Measurements from ENCODE around the gene FBXW7. TPM values are rescaled to one million over a fixed set of nuclear protein-coding genes. Genes with fewer than 3 reads are reported as not detected.

Gene FBXW7
- total and polyA plus RNA-seq, 8 donors: 10.1 to 30.1 (median 17.6) TPM

- intact Hi-C loops (cut with DNase I): no loop called here
- no peaks in the 10 kb centered on the region for H3K27me3 ChIP-seq
- FAIRE-seq: no peak
- no peaks in the 10 kb centered on the region for H3K9me3 ChIP-seq
- H3K4me3 ChIP-seq: no peak overlapping the region
- H3K27ac ChIP-seq: no peak overlapping the region
- no peak for TF ChIP-seq CTCF (IDR thresholded peaks at IDR 0.05)
- ATAC-seq: no peak
- H3K4me1 ChIP-seq: no peaks in the 10 kb centered on the region
- no peaks in the 10 kb centered on the region for H3K36me3 ChIP-seq
- DNase-seq: no peak
Observed at GRCh38 chr4:152399246-152399645, 136.6 kb downstream of the FBXW7 start.

DNA sequence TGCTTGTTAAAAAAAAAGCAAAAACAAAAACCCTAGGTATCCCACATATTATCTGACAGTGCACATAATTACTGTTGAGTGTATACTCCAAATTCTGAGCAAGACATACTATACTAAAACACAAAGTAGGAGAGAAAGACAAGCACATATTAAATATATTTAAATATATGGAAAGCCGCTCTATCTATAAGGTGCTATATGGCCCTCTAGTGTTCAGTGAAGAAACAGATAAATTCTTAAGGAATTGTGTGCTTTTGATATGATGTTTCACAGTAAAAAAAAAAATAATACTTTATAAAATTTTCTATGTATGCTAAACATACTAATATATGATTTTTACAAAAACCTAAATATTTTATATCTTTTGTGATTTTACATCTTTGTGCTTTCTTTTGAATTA, 137.8 kb downstream of the FBXW7 start:
- intact Hi-C loops (cut with DNase I): no loop called here
- TF ChIP-seq CTCF (IDR thresholded peaks at IDR 0.05): no peak
- H3K4me1 ChIP-seq: no peaks in the 10 kb centered on the region
- no peaks in the 10 kb centered on the region for H3K36me3 ChIP-seq
- FAIRE-seq (peak; percentile 81), DNase-seq (no peak), ATAC-seq (no peak)
- H3K27ac ChIP-seq: no peak overlapping the region
- no peaks in the 10 kb centered on the region for H3K9me3 ChIP-seq
- H3K4me3 ChIP-seq: no peak overlapping the region
- 90 to 92% methylated on average over 1 of the region's 1 CpG for WGBS, 2 donors
- H3K27me3 ChIP-seq: no peaks in the 10 kb centered on the region

DNA sequence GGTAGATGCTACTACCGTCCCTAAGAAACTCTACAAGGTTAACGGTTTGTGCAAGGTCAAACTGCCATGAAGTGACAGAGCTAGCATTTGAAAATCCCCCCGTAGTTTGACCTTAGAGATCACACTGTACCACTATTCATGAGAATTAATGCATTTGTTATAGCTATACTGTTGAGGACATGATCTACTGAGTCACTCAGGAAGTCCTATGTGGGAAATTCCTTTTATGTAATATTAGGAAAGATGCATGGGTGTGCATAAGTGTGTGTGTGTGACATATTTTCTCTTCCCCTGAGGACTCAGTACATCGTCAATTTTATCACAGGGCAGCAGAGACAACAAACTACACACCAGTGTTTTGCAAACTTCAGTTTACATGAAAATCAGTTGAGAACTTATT, 141.1 kb downstream of the FBXW7 start:
- WGBS, 2 donors: 83 to 92% methylated on average over 4 of the region's 4 CpGs
- H3K4me1 ChIP-seq: no peaks in the 10 kb centered on the region
- intact Hi-C loops (cut with DNase I): no loop called here
- no peaks in the 10 kb centered on the region for H3K27me3 ChIP-seq
- no peaks in the 10 kb centered on the region for H3K36me3 ChIP-seq
- no peak overlapping the region for H3K27ac ChIP-seq
- TF ChIP-seq CTCF (IDR thresholded peaks at IDR 0.05): no peak
- no peak overlapping the region for H3K4me3 ChIP-seq
- FAIRE-seq (no peak), DNase-seq (no peak), ATAC-seq (no peak)
- H3K9me3 ChIP-seq: no peaks in the 10 kb centered on the region

- no peaks in the 10 kb centered on the region for H3K27me3 ChIP-seq
- H3K4me1 ChIP-seq: no peaks in the 10 kb centered on the region
- H3K4me3 ChIP-seq: no peak overlapping the region
- H3K9me3 ChIP-seq: no peaks in the 10 kb centered on the region
- intact Hi-C loops (cut with DNase I): no loop called here
- ATAC-seq (no peak), DNase-seq (no peak), FAIRE-seq (no peak)
- no peak overlapping the region for H3K27ac ChIP-seq
- 95 to 99% methylated on average over 3 of the region's 3 CpGs for WGBS, 2 donors
- TF ChIP-seq CTCF (IDR thresholded peaks at IDR 0.05): no peak
- no peaks in the 10 kb centered on the region for H3K36me3 ChIP-seq
Observed at GRCh38 chr4:152392079-152392478, 143.8 kb downstream of the FBXW7 start.

DNA sequence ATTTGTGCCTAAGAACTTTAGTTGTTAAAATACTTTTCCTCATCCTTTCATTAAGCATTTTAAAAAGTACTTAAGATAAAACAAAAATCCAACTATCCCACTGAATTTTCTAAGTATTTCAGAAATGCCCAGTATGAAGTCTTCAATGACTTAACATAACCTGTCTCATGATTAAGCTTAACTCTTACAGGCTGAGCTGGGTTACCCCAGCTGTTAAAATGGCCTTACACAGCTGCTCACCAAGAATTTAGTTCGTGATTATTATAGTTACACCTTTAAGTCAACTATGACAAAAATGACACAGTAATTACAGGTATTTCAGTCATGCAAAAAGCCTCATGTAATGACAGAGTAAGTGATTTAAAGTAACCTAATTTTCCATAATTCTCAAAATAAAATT, 145.7 kb downstream of the FBXW7 start:
- no peak overlapping the region for H3K4me3 ChIP-seq
- WGBS, 2 donors: 72 to 80% methylated on average over 1 of the region's 1 CpG
- no peak overlapping the region for H3K27ac ChIP-seq
- no peak for ATAC-seq
- no peaks in the 10 kb centered on the region for H3K9me3 ChIP-seq
- no peak for DNase-seq
- H3K4me1 ChIP-seq: no peaks in the 10 kb centered on the region
- intact Hi-C loops (cut with DNase I): no loop called here
- no peaks in the 10 kb centered on the region for H3K27me3 ChIP-seq
- H3K36me3 ChIP-seq: no peaks in the 10 kb centered on the region
- no peak for TF ChIP-seq CTCF (IDR thresholded peaks at IDR 0.05)
- FAIRE-seq: no peak

Data from pancreas (tissue), 10 donors.